ENCODE measurements around the gene TMEM141. TPM values are rescaled to one million over a fixed set of nuclear protein-coding genes. Genes with fewer than 3 reads are reported as not detected.
"Not testable (repeated sequence)": the region's sequence is repeated elsewhere in the genome, so short reads cannot be mapped to it uniquely, and the experiment has no call there.

Gene TMEM141
- total RNA-seq, 1 donor from 2014 or later: 64.4 TPM

DNA sequence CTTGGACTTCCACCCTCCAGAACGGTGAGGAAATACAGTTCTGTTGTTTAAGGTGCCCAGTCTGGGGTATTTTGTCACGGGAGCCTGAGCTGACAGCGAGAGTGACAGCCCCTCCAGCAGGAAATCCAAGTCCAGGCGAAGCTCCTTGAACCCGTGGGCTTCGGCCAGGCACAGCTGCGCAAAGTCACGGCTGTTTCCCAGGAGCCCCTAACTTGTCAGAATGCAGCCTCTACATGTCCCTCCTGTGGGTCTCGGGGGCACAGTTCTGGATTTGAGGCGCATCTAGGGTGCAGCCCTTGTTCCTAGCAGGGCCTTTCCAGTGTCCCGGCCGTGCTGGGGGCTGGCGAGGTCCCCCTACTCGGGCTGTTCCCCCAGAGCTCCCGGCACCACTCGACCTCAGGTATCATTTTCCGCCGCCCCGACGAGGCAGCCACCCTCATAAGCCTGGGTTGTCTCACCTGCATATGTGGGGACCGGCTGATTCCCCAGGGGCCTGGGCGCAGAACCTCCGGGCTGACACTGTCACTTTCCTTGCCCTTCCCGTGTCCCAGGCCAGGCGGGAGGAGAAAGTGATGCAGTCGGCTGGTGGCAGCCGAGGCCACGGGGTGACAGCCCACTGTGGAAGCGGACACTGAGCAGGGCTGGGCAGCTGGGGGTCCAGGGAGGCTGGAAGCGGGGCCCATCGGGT, 37.6 kb upstream of the TMEM141 start:
- ATAC-seq (no peak), DNase-seq (no peak)
- no peak overlapping the region for H3K27ac ChIP-seq
- H3K27me3 ChIP-seq: no peaks in the 10 kb centered on the region
- H3K36me3 ChIP-seq: no peaks in the 10 kb centered on the region
- H3K4me1 ChIP-seq: peaks cover 7% of the 10 kb centered on the region
- H3K4me3 ChIP-seq: no peak overlapping the region
- intact Hi-C loops (cut with DNase I): no loop called here
- TF ChIP-seq, protein P1, sequence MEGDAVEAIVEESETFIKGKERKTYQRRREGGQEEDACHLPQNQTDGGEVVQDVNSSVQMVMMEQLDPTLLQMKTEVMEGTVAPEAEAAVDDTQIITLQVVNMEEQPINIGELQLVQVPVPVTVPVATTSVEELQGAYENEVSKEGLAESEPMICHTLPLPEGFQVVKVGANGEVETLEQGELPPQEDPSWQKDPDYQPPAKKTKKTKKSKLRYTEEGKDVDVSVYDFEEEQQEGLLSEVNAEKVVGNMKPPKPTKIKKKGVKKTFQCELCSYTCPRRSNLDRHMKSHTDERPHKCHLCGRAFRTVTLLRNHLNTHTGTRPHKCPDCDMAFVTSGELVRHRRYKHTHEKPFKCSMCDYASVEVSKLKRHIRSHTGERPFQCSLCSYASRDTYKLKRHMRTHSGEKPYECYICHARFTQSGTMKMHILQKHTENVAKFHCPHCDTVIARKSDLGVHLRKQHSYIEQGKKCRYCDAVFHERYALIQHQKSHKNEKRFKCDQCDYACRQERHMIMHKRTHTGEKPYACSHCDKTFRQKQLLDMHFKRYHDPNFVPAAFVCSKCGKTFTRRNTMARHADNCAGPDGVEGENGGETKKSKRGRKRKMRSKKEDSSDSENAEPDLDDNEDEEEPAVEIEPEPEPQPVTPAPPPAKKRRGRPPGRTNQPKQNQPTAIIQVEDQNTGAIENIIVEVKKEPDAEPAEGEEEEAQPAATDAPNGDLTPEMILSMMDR (IDR thresholded peaks at IDR 0.05): no peak
- no peaks in the 10 kb centered on the region for H3K9me3 ChIP-seq

DNA sequence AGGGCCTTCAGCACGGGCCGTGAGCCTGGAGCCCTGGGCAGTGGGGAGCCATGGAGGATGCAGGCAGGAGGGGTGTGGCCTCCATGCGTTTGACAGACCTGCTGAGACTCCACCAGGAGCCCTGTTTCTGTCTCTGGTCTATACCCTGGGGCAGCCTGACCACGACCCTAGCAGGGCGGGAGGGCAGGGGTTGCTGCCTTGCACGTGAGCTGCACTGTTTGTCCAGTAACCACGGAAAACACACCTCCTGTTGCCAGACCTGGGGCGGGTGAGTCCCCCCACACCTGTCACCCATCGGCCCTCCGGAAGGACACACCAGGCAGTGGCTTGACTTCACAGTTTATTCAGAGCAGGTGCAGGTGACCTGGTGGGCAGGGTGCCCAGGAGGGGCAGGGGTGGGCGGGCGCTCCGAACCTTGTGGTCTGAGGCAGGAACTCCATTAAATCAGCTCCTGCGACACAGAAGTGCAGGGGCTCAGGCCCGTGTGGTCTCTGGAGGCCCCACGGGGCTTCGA, 37.0 kb upstream of the TMEM141 start:
- Histone ChIP-seq H3K27ac (no peak overlapping the region), H3K27me3 (no peaks in the 10 kb centered on the region), H3K4me3 (no peak overlapping the region), H3K36me3 (no peaks in the 10 kb centered on the region), H3K9me3 (no peaks in the 10 kb centered on the region), H3K4me1 (peaks cover 2% of the 10 kb centered on the region)
- no peak for ATAC-seq
- no peak for DNase-seq
- intact Hi-C loops (cut with DNase I): no loop called here
- TF ChIP-seq, protein P1 (IDR thresholded peaks at IDR 0.05): no peak

DNA sequence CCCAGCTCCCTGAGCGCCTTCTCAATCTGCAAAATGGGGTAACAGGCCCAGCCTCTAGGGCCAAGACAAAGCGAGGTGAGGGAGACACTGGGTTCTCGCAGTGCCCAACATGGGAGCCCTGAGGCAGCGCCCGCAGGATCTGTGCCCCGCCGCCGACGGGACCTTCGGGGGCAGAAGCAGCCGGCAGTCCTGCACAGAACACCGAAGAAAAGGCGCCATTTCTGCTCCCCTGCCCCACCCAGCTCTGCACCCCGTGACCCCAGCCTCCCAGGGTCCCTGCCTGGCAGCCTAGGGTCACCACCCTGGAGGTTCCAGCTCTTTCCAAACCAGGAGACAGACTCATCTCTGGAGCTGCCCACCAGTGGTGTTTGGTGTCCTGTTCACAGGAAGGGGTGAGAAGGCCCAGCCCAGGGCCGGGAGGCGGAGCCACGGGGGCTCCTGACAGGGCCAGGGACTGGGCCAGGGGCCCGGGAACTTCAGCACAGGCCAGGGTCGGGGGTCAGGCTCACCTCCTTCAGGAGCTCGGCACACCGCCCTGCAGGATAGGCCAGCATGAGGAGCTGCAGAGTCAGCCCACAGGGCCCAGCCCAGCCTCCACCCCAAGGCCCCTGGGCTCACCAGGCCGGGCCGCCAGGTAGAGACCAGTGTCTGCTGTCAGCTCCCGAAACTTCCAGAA, 36.4 kb upstream of the TMEM141 start:
- intact Hi-C loops (cut with DNase I): no loop called here
- ATAC-seq (no peak), DNase-seq (no peak)
- H3K4me3 ChIP-seq: no peak overlapping the region
- no peaks in the 10 kb centered on the region for H3K9me3 ChIP-seq
- H3K27me3 ChIP-seq: no peaks in the 10 kb centered on the region
- no peaks in the 10 kb centered on the region for H3K4me1 ChIP-seq
- H3K36me3 ChIP-seq: no peaks in the 10 kb centered on the region
- TF ChIP-seq, protein P1 (IDR thresholded peaks at IDR 0.05): no peak
- H3K27ac ChIP-seq: no peak overlapping the region

DNA sequence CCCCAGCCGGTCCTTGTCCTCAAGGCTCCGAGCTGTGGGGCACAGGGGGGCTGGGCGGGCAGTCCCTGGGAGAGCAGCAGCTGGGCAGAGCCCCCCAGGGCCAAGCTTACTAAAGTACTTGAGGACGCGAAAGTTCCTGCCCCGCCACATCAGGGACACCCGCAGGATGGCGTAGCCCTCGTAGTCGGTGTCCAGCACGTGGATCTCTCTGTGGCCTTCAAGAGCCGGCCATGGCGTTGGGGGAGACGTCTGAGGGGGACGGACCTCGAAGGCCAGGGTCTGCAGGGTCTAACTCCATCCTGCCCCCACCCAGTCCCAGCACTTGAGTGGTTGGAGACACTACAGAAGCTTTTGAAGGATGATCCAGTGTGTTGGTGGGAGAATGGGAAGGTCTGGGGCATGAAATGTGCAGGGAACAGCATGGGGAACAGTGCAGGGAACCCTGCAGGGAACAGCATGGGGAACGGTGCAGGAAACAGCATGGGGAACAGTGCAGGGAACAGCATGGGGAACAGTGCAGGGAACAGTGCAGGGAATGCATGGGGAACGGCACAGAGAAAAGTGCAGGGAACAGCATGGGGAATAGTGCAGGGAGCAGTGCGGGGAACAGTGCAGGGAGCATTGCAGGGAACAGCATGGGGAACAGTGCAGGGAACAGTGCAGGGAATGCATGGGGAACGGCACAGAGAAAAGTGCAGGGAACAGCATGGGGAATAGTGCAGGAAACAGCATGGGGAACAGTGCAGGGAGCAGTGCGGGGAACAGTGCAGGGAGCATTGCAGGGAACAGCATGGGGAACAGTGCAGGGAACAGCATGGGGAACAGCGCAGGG, 35.6 kb upstream of the TMEM141 start:
- H3K27ac ChIP-seq; H3K4me3 ChIP-seq; ATAC-seq; H3K36me3 ChIP-seq; H3K9me3 ChIP-seq; H3K4me1 ChIP-seq; intact Hi-C loops (cut with DNase I); DNase-seq; H3K27me3 ChIP-seq: not testable (repeated sequence)

DNA sequence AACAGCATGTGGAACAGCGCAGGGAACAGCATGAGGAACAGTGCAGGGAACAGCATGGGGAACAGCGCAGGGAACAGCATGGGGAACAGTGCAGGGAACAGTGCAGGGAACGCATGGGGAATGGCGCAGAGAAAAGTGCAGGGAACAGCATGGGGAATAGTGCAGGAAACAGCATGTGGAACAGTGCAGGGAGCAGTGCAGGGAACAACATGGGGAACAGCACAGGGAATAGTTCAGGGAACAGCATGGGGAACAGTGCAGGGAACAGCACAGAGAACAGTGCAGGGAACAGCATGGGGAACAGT, 35.1 kb upstream of the TMEM141 start:
- no peaks in the 10 kb centered on the region for H3K9me3 ChIP-seq
- no peak for DNase-seq
- no peak overlapping the region for H3K27ac ChIP-seq
- H3K4me3 ChIP-seq: no peak overlapping the region
- intact Hi-C loops (cut with DNase I): no loop called here
- no peak for ATAC-seq
- TF ChIP-seq, protein P1 (IDR thresholded peaks at IDR 0.05): no peak
- H3K36me3 ChIP-seq: no peaks in the 10 kb centered on the region
- no peaks in the 10 kb centered on the region for H3K27me3 ChIP-seq
- H3K4me1 ChIP-seq: no peaks in the 10 kb centered on the region

DNA sequence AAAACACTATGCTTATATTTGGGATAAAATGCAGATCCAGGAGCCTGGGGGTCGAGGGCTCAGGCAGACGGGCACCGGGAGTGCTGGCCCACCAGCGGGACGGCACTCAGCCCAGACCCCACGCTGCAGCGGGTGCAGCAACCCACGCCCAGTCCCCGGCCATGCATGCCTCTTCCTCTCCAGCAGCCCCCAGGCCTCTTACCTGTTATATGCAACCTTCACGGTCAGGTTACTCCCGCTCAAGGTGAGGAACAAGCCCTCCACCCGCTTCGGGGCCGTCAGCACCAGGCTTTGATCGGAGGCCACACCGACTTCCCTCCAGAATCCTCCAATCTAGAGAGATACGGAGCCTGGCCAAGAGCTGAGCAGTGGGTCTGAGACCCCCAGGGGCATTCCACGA, 34.3 kb upstream of the TMEM141 start:
- TF ChIP-seq, protein P1 (IDR thresholded peaks at IDR 0.05): no peak
- no peaks in the 10 kb centered on the region for H3K27me3 ChIP-seq
- intact Hi-C loops (cut with DNase I): no loop called here
- H3K4me1 ChIP-seq: no peaks in the 10 kb centered on the region
- ATAC-seq (no peak), DNase-seq (no peak)
- H3K4me3 ChIP-seq: no peak overlapping the region
- H3K9me3 ChIP-seq: no peaks in the 10 kb centered on the region
- no peak overlapping the region for H3K27ac ChIP-seq
- H3K36me3 ChIP-seq: no peaks in the 10 kb centered on the region

All from upper lobe of right lung (tissue), 1 donor.